T-helper 2 cell treated with Interferon-gamma antibody and Interleukin-4, amounts not matched to agents 100 ng/mL and 5 ng/mL, for 36 hours (primary cell): Measurements from ENCODE around the gene RAB17. TPM values are rescaled to one million over a fixed set of nuclear protein-coding genes. Genes with fewer than 3 reads are reported as not detected.
"Not testable (repeated sequence)": the region's sequence is repeated elsewhere in the genome, so short reads cannot be mapped to it uniquely, and the experiment has no call there.

Experiments
- intact Hi-C: fragments of 100-400 bp; cut with micrococcal nuclease; formaldehyde crosslinking; loops from one replicate; pipeline ENCODE4 v1.15.1; 2023
- total RNA-seq: library from RNA; stranded (reverse); gene quantifications from 2 replicates; pipeline ENCODE4 v1.2.3, GENCODE V29; 2022

Gene RAB17
- total RNA-seq, 1 donor from 2014 or later: not detected

DNA sequence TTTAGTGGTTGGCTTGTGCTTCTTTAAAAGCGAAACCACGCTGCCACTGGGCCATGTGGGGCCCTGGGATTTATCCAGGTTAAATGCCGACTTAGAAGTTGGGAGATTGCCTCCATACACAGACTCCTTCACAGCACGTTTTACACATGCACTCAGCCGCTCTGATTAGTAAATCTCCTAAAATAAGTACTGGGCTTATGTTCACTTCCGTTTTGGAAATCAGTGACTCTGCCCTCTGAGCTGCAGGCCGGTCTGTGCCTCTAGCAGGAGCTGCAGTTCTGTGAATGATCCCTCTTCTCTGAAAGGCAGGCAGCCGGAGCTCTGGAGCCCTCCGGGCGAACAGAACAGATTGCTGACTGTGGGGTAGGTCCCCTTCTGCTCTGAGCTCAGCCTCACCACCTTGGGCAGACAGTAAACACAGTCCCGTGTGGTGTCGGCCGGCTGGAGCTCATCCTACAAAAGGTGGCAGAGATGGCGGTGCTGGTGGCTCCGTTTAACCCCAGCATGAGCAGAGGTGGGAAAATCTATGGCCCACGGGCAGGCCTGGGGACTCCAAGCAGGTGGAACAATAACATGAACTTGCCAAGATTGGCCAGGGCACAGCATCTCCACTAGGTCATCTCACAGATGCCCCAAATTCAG lies 9.8 kb upstream of the RAB17 start:
- intact Hi-C loops: loop anchor here (5.0 kb wide), 1 partner anchor 142 kb away; no protein-coding TSS in a partner anchor

DNA sequence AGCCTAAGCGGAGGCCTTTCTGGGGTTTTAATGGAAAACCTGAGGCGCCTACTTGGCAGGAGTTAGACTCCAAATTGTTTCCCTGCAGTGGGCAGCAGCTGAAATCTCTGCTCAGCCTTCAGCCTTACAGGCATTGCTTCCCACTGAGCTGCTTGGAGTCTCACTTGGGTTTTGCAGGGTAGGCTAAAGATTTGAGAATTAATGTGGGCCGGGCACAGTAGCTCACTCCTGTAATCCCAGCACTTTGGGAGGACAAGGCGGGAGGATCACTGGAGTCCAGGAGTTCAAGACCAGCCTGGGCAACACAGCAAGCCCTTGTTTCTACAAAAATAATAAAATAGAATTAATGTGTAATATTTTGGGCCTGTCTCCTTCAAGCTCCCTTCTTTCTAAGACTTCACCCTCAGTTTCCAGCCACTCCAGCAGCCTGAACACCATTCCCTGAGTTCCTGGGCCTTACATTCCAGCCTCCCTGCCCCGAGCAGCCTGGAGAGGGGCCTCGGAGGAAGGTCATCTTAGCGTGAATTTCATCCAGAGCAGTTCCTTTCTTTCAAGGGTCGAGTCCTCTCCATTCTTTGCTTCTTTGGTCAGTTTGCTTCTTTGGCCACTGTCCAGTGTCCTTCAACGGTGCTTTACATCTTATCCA lies 9.1 kb upstream of the RAB17 start:
- intact Hi-C loops: loop anchor here (5.0 kb wide), 1 partner anchor 143 kb away; no protein-coding TSS in a partner anchor

- intact Hi-C loops: no loop called here
Observed at GRCh38 chr2:237598468-237599208, 8.1 kb upstream of the RAB17 start.

- intact Hi-C loops: no loop called here
Observed at GRCh38 chr2:237597196-237598145, 6.9 kb upstream of the RAB17 start.

- intact Hi-C loops: no loop called here
Observed at GRCh38 chr2:237596520-237597195, 6.1 kb upstream of the RAB17 start.

DNA sequence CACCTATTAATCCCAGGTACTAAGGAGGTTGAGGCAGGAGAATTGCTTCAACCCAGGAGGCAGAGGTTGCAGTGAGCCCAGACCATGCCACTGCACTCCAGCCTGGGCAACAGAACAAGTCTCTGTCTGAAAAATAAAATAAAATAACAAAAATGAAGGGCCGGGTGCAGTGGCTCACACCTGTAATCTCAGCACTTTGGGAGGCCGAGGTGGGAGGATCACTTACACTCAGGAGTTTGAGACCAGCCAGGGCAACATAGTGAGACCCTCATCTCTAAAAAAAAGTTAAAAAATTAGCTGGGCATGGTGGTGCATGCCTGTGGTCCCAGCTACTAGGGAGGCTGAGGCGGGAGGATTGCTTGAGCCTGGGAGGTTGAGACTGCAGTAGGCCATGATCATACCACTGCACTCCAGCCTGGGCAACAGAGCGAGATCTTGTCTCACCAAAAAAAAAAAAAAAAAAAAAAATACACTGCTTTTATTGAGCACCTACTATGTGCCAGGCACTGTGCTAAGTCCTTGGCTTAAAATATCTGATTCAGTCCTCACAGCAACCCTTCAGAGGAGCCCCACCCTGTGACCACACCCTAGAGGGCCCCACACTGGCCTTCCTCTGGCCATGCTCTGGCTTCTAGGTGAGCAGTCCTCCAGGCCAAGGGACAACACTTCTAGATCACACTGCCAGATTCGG lies 5.4 kb upstream of the RAB17 start:
- intact Hi-C loops: not testable (repeated sequence)

DNA sequence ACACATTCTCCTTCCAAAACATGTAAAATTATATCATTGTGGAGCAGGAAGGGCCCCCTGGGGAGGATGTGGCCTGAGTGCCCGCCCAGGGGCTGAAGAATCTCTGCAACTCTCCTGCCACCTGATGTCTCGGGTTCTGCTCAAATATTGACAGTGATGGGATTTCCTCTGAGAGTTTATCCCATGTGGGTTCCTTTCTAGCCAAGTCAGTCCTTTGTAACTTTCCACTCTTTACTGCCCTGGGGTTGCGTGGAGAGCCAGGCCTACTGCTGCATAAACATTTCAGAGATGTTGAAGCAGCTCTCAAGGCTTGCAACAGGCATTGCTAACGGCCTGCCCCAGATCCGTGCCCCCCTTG lies 4.0 kb upstream of the RAB17 start:
- intact Hi-C loops: no loop called here

- intact Hi-C loops: no loop called here
Observed at GRCh38 chr2:237593596-237594320, 3.2 kb upstream of the RAB17 start.

GRCh38 chr2:237593036-237593435 lies 2.5 kb upstream of the RAB17 start:
- intact Hi-C loops: no loop called here

DNA sequence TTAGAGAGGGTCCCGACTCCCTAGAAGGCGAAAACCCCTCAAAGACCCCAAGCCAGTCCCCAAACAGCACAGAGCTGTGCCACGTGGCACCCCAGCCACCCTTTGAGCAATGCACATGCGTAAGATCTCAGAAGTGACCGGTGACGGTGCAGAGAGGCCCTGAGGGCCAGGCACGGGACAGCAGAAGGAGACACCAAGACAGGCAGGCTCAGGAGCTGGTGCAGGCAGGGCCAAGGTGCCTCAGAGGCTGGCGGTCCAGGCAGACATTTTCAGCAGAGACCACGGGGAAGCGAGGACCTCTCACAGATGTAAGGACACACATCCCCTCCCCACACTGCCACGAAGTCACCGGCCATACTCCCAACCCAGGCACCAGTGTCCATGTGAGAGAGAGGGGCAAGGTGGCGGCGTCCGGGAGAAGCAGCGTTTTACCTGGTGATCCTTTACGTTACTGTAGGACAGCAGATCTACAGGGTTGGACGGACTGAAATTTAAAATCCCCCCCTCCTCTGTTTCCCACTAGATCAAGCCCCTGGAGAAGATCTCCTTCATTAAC lies 2.0 kb upstream of the RAB17 start:
- intact Hi-C loops: no loop called here

GRCh38 chr2:237591141-237591881 lies 777 bp upstream of the RAB17 start:
- intact Hi-C loops: no loop called here

DNA sequence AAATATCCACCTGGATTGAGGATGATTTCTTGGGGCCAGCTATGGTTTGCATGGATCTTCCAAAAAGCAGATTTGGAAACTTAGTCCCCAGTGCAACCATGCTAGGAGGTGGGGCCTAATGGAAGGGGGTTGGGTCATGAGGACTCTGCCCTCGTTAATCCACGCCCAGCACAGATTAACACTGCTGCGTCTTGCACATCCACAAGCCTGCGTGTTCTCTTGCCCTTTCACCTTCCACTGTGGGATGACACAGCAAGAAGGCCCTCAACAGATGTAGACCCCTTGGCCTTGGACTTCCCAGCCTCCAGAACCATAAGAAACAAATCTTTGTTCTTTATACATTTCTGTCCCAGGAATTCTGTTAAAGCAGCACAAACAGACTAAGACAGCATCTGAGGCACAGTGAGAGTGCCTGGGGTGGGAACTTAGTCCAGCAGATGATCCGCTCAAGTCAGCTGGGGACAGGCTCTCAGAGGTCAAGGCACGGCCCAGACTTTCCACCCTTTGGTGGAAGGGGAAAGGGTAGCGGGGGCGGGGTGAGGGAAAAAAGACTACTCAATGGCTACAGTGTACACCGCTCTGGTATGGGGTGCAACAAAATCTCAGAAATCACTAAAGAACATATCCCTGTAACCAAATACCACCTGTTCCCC lies 2.4 kb downstream of the RAB17 start:
- intact Hi-C loops: no loop called here

DNA sequence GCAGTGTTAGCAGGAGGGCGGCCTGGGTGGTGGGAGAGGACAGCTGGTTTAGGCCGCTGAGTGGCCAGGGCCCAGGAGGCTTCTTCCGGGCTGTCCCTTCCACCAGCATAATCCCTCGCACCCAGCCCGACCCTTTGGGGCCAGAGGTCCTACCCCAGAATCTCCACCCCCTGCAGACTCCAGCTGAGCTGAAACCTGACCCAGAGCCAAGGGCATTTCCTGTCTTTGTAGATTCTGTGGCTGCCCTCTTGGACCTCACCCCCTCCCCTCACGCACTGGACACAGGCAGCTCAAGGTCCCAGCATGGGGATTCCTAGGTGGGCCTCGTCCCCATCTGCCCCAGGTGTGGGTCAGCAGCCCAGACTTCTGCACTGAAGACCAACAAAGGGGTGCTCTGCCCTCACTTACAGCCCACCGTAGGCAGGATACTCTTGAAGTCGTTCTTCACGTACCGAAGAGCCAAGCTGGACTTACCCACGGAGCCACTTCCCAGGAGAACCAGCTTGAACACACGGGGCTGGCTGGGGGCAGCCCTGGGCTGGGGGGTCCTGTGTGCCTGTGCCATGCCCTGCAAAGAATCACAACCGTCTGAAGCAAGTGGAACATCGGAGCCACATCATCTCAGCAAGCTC lies 4.8 kb downstream of the RAB17 start:
- intact Hi-C loops: no loop called here

- intact Hi-C loops: no loop called here
Observed at GRCh38 chr2:237583385-237584295, 6.9 kb downstream of the RAB17 start.

DNA sequence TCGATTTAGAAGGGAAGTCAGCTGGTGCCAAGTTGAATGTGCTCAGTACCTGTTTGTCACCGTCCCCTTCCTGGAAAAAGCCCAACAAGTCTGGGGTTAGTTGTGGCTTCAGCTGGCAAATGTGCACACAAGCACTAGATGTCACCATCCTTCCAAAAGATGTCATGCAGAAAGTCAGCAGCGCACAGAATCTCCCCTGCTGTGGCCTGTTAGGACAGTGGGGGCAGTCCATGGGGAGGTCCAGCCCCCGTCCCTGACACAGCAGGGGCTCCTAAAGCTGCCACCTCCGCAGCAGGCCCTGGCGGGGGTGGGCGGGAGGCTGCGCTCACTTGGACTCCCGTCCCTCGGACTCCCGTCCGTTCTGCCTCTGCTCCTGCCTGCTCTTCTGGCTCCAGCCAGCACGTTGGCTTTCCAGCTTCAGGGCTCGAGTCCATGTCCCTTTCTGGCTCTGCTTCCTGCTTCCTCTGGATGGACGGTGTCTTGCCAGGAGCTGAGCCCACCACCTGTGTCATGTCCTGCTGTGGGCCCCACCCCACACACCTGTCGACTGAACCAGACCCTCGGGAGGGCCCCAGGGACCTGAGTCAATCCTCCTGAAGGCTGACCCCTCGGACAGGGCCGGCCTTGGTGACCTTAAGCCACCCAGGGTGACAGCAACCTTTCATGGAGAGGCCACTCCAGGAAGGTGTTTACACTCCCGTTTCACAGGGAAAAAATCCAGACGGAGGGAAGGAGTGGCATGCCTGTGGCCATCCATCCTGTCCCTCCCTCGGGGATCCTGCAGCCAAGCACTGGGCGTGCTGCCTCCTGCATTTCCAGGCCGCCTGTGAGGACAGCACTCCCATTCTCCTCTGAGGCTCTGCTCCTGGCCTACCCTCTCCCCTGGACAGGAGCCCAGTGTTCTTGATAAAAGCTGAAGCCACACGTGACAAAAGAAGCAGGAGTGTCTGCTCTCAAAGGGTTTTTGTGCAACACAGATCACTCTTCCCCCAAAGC lies 8.5 kb downstream of the RAB17 start:
- intact Hi-C loops: loop anchor here (2.0 kb wide), 1 partner anchor 163 kb away; no protein-coding TSS in a partner anchor
